HFF-Myc (cell line): ENCODE results near the gene B3GALNT1.

Experiments
- DNase-seq: peaks from one replicate; pipeline ENCODE4 v3.0.0-alpha.2; 2011; ENCODE audit warnings: low read depth; ENCODE audit errors: extremely low read depth
- H3K4me3 ChIP-seq: replicated peaks from 2 replicates; pipeline ENCODE4 v1.5.1; 2011; ENCODE audit warnings: low read depth, mild to moderate bottlenecking, control low read depth, low read length
- CTCF ChIP-seq: IDR thresholded peaks from 2 replicates; pipeline ENCODE4 v1.5.1; 2012; ENCODE audit warnings: mild to moderate bottlenecking, low read depth, low read length, control low read depth; ENCODE audit errors: missing control alignments

Gene B3GALNT1

GRCh38 chr3:161069511-161070251 lies 35.5 kb downstream of the B3GALNT1 start:
- H3K4me3 ChIP-seq, result no peak overlapping the region
- no peak for DNase-seq
- TF ChIP-seq CTCF, result no peak

- no peak for TF ChIP-seq CTCF
- H3K4me3 ChIP-seq, result no peak overlapping the region
- DNase-seq, result no peak
Measured at GRCh38 chr3:161067335-161067734, 37.8 kb downstream of the B3GALNT1 start.

GRCh38 chr3:161066930-161067329 lies 38.2 kb downstream of the B3GALNT1 start:
- TF ChIP-seq CTCF, result no peak
- DNase-seq, result no peak
- no peak overlapping the region for H3K4me3 ChIP-seq

GRCh38 chr3:161064413-161064812 lies 40.7 kb downstream of the B3GALNT1 start:
- no peak for DNase-seq
- TF ChIP-seq CTCF, result no peak
- H3K4me3 ChIP-seq, result no peak overlapping the region

GRCh38 chr3:161054860-161055604 lies 50.1 kb downstream of the B3GALNT1 start:
- TF ChIP-seq CTCF, result no peak
- no peak for DNase-seq
- H3K4me3 ChIP-seq, result no peak overlapping the region

- no peak for TF ChIP-seq CTCF
- no peak for DNase-seq
- H3K4me3 ChIP-seq, result no peak overlapping the region
Measured at GRCh38 chr3:161051856-161052255, 53.3 kb downstream of the B3GALNT1 start.
